ENCODE measurements around the gene NUP98.

DNA sequence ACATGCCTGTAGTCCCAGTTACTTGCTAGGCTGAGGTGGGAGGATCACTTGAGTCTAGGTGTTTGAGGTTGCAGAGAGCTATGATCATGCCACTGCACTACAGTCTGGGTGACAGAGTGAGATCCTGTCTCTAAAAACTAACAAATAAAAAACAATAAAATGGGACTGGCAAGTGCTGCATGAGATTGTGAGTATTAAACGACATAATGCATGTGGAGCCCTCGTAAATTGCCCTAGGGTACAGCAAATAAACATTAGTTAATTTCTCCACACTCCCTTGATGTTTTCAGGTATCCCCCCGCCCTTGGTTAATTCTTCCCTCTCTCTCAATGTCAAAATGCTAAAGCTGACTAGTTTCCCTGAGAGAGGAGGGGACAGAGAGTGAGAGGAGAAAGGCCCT is 48.3 kb upstream of the NUP98 start:
- TF ChIP-seq POLR2A (IDR thresholded peaks at IDR 0.05; ENCODE audit: low read length), result no peak
- TF ChIP-seq, protein P1, sequence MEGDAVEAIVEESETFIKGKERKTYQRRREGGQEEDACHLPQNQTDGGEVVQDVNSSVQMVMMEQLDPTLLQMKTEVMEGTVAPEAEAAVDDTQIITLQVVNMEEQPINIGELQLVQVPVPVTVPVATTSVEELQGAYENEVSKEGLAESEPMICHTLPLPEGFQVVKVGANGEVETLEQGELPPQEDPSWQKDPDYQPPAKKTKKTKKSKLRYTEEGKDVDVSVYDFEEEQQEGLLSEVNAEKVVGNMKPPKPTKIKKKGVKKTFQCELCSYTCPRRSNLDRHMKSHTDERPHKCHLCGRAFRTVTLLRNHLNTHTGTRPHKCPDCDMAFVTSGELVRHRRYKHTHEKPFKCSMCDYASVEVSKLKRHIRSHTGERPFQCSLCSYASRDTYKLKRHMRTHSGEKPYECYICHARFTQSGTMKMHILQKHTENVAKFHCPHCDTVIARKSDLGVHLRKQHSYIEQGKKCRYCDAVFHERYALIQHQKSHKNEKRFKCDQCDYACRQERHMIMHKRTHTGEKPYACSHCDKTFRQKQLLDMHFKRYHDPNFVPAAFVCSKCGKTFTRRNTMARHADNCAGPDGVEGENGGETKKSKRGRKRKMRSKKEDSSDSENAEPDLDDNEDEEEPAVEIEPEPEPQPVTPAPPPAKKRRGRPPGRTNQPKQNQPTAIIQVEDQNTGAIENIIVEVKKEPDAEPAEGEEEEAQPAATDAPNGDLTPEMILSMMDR (IDR thresholded peaks at IDR 0.05), result no peak
- TF ChIP-seq, protein P2, sequence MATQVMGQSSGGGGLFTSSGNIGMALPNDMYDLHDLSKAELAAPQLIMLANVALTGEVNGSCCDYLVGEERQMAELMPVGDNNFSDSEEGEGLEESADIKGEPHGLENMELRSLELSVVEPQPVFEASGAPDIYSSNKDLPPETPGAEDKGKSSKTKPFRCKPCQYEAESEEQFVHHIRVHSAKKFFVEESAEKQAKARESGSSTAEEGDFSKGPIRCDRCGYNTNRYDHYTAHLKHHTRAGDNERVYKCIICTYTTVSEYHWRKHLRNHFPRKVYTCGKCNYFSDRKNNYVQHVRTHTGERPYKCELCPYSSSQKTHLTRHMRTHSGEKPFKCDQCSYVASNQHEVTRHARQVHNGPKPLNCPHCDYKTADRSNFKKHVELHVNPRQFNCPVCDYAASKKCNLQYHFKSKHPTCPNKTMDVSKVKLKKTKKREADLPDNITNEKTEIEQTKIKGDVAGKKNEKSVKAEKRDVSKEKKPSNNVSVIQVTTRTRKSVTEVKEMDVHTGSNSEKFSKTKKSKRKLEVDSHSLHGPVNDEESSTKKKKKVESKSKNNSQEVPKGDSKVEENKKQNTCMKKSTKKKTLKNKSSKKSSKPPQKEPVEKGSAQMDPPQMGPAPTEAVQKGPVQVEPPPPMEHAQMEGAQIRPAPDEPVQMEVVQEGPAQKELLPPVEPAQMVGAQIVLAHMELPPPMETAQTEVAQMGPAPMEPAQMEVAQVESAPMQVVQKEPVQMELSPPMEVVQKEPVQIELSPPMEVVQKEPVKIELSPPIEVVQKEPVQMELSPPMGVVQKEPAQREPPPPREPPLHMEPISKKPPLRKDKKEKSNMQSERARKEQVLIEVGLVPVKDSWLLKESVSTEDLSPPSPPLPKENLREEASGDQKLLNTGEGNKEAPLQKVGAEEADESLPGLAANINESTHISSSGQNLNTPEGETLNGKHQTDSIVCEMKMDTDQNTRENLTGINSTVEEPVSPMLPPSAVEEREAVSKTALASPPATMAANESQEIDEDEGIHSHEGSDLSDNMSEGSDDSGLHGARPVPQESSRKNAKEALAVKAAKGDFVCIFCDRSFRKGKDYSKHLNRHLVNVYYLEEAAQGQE (IDR thresholded peaks at IDR 0.05), result no peak
- TF ChIP-seq, protein P3, sequence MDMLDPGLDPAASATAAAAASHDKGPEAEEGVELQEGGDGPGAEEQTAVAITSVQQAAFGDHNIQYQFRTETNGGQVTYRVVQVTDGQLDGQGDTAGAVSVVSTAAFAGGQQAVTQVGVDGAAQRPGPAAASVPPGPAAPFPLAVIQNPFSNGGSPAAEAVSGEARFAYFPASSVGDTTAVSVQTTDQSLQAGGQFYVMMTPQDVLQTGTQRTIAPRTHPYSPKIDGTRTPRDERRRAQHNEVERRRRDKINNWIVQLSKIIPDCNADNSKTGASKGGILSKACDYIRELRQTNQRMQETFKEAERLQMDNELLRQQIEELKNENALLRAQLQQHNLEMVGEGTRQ (IDR thresholded peaks at IDR 0.05), result no peak

Measured in A549 (cell line).